AG20443 (cell line): ENCODE results near the gene CAB39L.

ENCODE experiments used
- DNase-seq: peaks from one replicate; pipeline ENCODE4 v3.0.0; 2012; ENCODE audit warnings: low spot score, mixed read lengths

The CAB39L gene

GRCh38 chr13:49287995-49288394 lies 155.9 kb downstream of the CAB39L start:
- no peak for DNase-seq

GRCh38 chr13:49279885-49280284 lies 164.0 kb downstream of the CAB39L start:
- no peak for DNase-seq

- no peak for DNase-seq
Observed at GRCh38 chr13:49279112-49279511, 164.8 kb downstream of the CAB39L start.

- no peak for DNase-seq
Observed at GRCh38 chr13:49278211-49278610, 165.7 kb downstream of the CAB39L start.

- no peak for DNase-seq
Observed at GRCh38 chr13:49272296-49272695, 171.6 kb downstream of the CAB39L start.

- DNase-seq: no peak
Observed at GRCh38 chr13:49271264-49271663, 172.6 kb downstream of the CAB39L start.

GRCh38 chr13:49265822-49266221 lies 178.0 kb downstream of the CAB39L start:
- peak; percentile 13 for DNase-seq

GRCh38 chr13:49262634-49263033 lies 181.2 kb downstream of the CAB39L start:
- no peak for DNase-seq

GRCh38 chr13:49259586-49259985 lies 184.3 kb downstream of the CAB39L start:
- DNase-seq: no peak
